DMS79 (cell line): ENCODE data around the gene PRCC.
"Not testable (repeated sequence)": the region's sequence is repeated elsewhere in the genome, so short reads cannot be mapped to it uniquely, and the experiment has no call there.

Experiments used
- DNase-seq: peaks from one replicate; lab custom pipeline; 2025; lab: John Stamatoyannopoulos, UW

The PRCC gene

GRCh38 chr1:156744344-156744743 lies 23.0 kb upstream of the PRCC start:
- no peak for DNase-seq

- DNase-seq, result no peak
These were observed 22.4 kb upstream of the PRCC start for GRCh38 chr1:156744786-156745419.

GRCh38 chr1:156745881-156746280 lies 21.5 kb upstream of the PRCC start:
- DNase-seq, result no peak

- DNase-seq, result no peak
These were observed 21.0 kb upstream of the PRCC start for GRCh38 chr1:156746406-156746727.

- peak; percentile 50 for DNase-seq
These were observed 20.4 kb upstream of the PRCC start for GRCh38 chr1:156746728-156747631.

- no peak for DNase-seq
These were observed 19.3 kb upstream of the PRCC start for GRCh38 chr1:156747742-156748669.

GRCh38 chr1:156748670-156749418 lies 18.5 kb upstream of the PRCC start:
- no peak for DNase-seq

- no peak for DNase-seq
These were observed 17.8 kb upstream of the PRCC start for GRCh38 chr1:156749419-156750118.

- no peak for DNase-seq
These were observed 17.1 kb upstream of the PRCC start for GRCh38 chr1:156750191-156750672.

GRCh38 chr1:156750711-156751450 lies 16.5 kb upstream of the PRCC start:
- no peak for DNase-seq

GRCh38 chr1:156751451-156751756 lies 15.9 kb upstream of the PRCC start, which contains the start of gene HDGF:
Gene HDGF (minus strand): TSS chr1:156751675. CDS start chr1:156751429, 246 bp downstream.
- DNase-seq, result no peak

GRCh38 chr1:156751757-156752481 lies 15.4 kb upstream of the PRCC start:
- peak; percentile 92 for DNase-seq

- no peak for DNase-seq
These were observed 14.4 kb upstream of the PRCC start for GRCh38 chr1:156752843-156753482.

GRCh38 chr1:156754219-156754618 lies 13.1 kb upstream of the PRCC start:
- DNase-seq, result peak; percentile 6

- no peak for DNase-seq
These were observed 11.8 kb upstream of the PRCC start for GRCh38 chr1:156755527-156755950.

- no peak for DNase-seq
These were observed 11.0 kb upstream of the PRCC start for GRCh38 chr1:156756355-156756754.

- DNase-seq, result not testable (repeated sequence)
These were observed 9.6 kb upstream of the PRCC start for GRCh38 chr1:156757572-156758253.

- DNase-seq, result no peak
These were observed 7.1 kb upstream of the PRCC start for GRCh38 chr1:156760092-156760795.
